T-helper 1 cell (primary cell): ENCODE measurements around the gene TIAM2.
"Not testable (repeated sequence)": the region's sequence is repeated elsewhere in the genome, so short reads cannot be mapped to it uniquely, and the experiment has no call there.

Experiments used
- DNase-seq, 5 donors: peaks; one replicate each; pipeline ENCODE4 v3.0.0-alpha.2; 2012 to 2020
- total RNA-seq, 4 donors: gene quantifications; one replicate each; lab custom pipeline; 2026; lab: John Stamatoyannopoulos, UW

TIAM2 gene
- total RNA-seq: 2.4 to 4.7 (median 3.4) reads per million in 4 donors

DNA sequence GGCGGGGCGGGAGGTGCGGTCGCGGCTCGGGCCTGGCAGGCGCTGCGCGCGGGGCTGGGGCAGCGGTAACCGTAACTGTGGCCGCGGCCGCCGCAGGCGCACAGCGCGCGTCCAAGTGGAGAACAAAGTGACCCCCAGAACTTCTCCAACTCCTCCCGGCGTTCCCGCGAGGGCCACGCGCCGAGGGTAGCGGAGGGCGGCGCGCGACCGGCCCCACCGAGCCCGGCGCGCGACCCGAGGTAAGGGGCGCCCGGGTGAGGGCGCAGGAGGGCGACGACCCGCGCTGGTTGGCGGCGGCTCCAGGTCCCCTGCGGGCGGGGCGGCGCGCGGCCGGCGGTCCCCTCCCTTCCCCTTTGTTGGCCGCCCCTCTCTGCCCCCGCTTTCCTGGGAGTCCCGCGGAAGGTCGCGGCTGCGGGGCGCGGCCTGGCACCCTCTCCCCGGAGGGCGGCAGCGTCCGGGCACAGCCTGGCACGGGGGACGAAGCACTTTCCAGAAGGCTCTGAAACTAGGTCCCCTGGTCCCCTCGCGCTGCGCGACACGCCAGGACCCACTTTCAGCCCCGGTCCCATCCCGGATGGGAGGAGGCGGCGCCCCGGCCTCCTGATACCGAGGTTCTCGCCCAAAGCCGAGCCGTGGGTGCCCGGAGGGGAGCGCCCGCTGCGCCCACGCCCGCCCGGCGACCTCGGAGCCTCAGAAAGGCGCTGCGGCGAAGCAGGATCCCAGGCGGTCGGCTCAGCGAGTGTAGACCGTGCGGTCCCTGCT lies at the start of gene TIAM2:
Gene TIAM2 (plus strand): TSS at position 62 of the 762 bp plus-strand sequence. CDS start 133,909 bp downstream, outside the sequence.
- DNase-seq: peak in 1 of 5 donors; percentile 17

DNA sequence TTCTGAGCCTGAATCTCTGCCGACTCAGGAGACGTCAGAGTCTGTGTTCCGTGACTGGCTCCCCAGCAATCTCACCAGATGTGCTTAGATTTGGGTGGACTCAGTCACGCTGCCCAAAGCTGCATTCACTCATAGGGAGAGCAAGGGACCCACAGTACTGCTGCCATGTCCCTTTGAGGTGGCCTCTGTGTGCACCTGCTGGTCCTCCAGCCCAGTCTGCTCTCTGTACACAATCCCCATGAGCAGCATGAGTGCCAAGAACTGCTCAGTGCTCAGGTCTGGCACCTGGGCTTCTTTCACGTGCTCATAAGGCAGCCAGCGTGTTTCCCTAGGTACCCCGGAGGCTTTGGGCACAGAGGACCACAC lies 44.2 kb upstream of the TIAM2 start:
- no peak for DNase-seq

DNA sequence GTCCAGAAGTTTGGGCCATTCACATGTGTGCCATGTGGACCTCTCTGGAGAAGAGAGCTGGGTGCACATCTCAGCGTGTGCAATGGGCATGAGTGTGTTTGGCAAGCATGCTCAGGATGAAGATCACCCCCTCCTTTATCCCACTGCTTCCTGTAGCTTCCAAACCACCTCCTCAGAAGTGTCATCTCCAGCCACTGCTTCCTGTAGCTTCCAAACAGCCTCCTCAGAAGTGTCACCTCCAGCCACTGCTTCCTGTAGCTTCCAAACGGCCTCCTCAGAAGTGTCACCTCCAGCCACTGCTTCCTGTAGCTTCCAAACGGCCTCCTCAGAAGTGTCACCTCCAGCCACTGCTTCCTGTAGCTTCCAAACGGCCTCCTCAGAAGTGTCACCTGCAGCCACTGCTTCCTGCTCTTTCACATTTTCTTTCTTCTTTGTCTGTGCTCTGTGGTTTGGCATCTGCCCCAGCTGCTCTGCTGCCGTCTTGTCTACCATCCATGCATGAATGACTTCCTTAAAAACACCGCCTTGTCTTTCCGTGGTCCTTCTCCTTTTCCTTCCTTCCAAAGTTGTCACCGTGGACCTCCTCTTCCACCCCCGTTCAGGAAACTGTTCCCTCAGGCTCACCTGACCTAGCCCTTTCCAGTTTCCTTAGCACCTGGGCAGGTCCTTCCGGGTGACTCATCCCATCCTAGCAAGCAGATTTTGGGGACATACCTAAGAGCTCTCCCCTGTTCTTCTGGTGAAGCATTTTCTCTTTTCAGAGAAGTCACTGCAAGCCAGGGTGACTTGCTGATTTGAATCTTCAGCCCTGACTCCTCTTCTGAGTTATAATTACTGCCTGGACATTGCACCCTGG lies 43.5 kb upstream of the TIAM2 start:
- peak in 2 of 5 donors; percentile 3 to 44 for DNase-seq

DNA sequence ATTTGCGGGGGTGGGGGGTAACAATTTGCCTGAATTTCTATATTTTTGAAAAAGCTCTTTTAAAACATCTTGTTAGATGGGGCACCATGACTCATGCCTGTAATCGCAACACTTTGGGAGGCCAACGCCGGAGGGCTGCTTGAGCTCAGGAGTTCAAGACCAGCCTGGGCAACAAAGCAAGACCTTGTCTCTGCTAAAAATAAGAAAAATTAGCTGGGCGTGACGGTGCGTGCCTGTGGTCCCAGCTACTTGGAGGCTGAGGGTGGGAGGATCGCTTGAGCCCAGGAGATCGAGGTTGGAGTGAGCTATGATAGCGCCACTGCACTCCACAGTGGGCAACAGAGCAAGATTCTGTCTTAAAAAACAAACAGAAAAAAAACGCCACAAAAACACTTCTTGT lies 41.5 kb upstream of the TIAM2 start:
- DNase-seq: no peak

DNA sequence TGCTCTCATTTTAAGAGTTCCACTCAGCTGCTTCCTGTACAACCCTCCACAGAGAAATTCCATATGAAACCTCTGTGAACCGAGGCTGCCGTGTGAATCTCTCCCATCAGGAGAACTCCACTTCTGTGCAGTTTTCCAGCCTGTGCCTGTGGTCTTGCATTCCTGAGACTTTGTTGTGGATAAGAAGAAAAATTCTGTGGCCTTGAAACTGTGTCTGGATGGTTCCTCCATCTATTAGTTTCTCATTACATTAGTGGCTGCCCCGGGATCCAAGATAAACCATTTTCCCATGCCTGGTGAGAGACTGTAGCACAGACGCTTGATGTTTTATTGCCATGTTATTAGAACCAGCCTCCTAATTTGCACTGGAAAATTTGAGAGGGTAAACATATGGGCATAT lies 40.8 kb upstream of the TIAM2 start:
- no peak for DNase-seq

DNA sequence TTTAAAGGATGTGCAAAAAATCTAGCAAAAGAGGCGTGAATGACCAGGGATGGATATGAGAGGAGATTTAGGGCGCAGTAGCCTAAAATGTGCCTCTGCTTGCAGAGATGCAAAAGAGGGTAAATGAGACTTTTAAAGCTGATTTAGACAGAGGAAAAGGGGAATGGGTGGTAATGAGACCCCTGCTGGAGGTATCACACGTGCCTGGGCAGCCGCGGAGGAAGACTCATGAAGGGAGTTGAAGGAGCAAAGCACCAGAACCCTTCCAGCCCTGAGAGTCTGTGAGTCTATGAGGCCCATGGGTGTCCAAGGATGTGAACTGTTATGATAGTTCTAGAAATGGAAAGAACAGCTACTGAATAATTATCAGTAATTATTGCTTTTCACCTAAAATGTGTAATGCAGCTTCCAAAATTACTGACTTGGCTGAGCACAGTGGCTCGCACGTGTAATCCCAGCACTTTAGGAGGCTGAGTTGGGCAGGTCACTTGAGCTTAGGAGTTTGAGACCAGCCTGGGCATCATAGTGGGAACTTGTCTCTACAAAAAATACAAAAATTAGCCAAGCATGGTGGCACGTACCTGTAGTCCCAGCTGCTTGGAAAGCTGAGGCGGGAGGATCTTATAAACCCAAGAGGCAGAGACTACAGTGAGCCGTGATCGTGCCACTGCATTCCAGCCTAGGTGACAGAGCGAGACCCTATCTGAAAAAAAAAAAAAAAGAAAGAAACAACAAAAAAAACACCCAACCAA lies 38.2 kb upstream of the TIAM2 start:
- no peak for DNase-seq

DNA sequence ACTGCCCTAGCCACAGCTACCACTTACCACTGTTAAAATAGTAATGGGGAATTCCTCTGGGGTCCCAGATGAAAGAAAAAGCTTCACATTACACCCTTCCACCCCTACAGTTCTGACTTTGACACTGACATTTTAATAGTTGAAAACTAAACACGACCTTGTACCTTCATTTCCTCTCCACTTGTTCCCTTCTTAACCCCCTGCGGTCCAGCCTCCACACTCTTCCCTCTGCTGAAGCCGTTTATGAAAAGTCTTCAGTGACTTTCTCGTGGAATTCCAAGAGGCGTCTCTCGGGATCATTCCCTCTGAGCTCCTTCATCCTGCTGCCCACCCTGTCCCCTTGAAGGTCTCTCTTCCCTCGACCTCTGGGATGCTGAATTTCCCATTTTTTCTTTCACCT lies 36.6 kb upstream of the TIAM2 start:
- DNase-seq: no peak

DNA sequence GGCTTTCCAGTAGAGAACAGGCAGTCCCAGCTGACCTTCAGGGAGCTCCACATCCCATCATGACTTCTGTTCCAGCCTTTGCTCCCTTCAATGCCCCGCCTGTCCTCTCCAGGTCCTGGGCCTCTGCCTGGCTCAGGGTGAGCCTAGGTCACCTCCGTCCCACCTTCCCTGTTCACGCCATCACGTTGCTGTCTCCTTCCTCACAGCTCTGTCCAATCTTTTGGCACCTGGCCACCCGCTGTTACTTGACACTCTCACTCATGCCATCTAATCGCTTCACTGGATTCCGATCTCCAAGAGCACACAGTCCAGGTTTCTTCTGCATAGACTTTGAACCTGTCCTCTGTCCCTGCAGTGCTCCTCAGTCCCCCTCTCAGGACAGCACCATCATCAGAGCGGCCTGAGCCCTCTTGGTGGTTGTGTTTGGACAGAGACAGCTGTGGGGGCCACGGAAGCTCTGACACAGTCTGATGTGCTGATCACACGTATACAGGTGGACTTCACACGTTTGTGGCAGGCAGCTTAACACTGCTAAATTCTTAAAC lies 34.7 kb upstream of the TIAM2 start:
- DNase-seq: no peak

DNA sequence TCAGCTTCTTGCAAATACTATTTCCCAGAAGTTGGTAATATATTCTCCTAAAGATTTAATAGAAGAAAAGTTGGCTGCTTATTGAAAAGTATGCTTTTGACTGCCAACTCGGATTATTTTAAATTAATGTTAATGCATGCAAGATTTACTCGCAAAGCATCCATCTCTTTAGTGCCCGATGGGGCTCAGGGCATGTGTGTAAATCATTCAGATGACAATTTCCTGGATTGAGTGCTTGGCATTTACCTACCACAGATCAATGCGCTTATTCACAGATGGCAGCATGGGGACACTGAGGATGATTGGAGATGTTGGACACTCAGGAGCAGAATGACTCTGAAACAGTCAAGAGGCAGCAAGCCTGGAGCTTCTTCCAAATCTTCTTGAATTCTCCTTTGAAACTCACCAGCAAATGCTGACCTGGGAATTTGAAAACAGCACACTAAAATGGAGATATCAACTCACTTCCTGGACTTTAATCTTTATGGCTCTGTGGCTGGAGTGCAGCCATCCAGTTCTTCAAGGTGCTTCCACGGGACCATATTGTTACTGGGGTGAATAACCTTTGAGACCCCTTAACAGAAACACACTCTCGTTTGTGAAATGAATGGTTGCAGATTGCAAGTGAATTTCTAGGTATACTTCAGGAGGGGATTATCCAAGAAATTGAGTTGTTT lies 34.1 kb upstream of the TIAM2 start:
- DNase-seq: no peak

DNA sequence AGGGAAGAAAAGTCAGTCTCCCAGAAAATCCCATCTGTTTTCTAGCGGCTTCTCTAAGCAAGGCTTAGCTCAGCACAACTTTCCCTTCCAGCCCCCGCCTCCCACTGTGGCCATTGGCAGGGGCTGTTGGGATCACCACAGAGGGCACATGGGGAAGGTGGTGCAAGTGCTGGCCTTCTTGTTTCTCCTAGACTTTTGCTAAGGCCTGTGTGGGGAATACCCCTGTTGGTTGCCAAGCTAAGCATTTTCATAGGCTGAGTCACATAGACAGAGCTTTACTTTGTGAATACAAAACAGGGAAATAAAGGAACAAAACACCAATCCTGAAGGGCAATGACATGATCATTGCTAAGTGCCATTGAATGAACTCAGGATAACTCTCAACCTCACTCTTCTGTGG lies 32.4 kb upstream of the TIAM2 start:
- no peak for DNase-seq

DNA sequence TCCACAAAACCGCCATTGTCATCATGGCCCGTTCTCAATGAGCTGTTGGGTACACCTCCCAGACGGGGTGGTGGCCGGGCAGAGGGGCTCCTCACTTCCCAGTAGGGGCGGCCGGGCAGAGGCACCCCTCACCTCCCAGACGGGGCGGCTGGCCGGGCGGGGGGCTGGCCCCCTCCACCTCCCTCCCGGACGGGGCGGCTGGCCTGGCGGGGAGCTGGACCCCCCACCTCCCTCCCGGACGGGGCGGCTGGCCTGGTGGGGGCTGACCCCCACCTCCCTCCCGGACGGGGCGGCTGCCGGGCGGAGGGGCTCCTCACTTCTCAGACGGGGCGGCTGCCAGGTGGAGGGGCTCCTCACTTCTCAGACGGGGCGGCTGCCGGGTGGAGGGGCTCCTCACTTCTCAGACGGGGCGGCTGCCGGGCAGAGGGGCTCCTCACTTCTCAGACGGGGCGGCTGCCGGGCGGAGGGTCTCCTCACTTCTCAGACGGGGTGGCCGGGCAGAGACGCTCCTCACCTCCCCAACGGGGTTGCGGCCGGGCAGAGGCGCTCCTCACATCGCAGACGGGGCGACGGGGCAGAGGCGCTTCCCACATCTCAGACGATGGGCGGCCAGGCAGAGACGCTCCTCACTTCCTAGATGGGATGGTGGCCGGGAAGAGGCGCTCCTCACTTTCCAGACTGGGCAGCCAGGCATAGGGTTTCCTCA lies 28.9 kb upstream of the TIAM2 start:
- DNase-seq: not testable (repeated sequence)

DNA sequence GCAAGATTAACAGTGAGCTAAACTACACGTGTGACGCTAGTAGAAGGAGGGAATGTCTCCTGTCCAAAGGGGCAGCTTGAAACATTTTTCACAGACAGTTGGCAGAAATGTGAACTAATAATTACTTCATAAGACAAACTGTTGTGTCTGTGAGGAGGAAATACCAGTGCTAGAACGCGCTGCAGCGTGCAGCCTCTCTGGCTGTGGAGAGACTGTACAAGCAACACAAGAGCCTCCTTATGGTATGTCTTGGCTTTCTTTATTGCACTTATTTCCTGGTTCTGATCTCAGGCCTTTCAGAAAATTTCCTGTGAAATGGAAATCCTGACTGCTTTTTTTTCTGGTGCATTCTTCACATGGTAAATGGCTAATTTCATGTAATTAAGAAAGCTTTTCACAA lies 25.3 kb upstream of the TIAM2 start:
- DNase-seq: no peak

DNA sequence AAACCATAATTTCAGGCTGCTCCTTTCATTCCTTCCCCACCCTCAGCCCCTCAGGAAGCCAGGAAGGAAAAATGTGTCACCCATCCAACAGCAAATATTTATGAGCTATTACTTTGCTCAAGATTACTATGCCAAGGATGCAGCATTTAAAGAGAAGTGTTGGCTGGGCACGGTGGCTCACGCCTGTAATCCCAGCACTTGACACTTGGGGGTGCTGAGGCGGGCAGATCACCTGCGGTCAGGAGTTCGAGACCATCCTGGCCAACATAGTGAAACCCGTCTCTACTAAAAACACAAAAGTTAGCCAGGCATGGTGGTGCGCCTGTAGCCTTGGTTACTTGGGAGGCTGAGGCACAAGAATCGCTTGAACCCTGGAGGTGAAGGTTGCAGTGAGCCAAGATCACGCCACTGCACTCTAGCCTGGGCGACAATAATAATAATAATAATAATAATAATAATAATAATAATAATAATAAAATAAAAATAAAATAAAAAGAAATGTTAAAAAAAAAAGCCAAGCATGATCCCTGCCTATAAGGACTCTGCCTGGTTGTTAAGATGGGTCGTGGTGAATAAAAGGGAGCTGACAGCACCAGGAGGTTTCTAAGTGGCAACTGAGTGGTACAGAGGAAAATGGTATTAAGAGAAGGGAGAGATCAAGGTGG lies 20.5 kb upstream of the TIAM2 start:
- no peak for DNase-seq

DNA sequence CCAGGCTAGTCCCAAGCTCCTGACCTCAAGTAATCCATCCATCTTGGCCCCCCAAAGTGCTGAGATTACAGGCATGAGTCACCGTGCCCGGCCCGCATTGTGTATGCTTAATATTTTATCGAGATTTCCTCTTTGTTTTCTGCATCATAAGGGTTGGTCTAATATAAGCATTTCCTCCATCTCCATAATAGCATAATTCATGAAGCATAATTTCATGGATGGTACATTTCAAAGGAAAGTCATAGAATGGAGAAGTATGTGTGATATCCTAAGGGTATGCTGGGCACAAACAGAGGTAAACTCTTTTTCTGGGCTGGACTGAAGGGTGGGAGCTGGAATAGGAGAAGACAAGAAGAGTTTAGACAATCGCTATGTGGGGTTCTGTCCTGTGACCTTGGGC lies 17.5 kb upstream of the TIAM2 start:
- DNase-seq: no peak

DNA sequence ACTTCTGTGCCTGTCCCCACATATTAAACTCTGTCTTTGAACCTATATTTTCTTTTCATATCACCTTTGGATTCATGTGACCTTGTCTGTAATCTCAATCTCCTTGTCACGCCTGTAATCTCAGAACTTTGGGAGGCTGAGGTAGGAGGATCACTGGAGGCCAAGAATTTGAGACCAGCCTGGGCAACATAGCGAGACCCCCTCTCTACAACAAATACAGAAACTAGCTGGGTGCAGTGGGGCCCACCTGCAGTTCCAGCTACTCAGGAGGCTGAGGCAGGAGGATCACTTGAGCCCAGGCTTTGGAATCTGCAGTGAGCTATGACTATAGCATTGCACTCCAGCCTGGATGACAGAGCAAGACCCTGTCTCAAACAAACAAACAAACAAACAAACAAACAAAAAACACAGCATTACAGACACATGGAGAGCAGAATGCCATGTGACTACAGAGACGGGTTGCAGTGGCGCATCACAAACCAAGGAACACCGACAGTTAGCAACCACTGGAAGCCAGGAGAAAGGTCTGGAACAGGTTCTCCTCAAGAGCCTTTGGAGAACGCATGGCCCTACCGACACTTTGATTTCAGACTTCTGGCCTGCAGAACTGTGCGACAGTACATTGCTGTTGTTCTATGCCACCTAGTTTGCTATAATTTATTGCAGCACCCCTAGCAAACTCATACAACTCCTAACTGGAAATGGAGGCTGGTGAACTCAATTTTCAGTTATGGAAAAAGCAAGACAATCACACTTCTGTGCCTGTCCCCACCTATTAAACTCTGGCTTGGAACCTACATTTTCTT lies 14.6 kb upstream of the TIAM2 start:
- DNase-seq: no peak

DNA sequence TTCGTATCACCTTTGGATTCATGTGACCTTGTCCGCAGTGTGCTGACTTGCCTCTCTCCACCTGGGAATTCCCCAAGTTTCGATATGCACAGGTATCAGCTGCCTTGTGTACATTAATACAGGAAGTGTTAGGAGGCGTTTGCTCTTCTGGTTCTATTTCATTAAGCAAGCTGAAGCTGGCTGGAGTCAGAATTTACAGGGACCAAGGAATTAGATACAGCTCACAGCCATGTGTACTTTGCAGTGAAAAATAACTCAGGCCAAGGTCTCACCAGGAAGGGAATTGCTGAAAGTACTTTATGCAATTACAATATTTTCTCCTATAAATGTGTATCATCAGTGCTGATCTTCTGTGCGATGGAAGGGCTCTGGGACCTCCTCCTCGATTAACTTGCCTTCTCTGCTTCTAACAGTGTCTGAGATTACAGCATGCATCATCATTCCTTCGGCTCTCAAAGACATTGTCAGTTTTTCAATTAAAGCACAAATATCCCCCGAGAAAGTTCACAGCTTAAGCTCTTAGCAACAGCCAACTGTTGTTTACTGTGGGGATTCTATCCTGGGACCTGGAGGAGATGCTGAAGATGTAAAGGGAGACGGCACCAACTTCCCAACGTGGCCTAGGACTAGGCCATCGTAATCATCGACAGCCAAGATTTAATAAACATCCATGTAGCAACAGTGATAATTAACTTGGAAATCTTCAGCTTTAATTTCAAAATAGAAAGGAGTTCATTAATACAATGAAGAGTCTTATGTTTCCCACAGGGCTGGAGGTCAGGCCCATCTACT lies 13.8 kb upstream of the TIAM2 start:
- peak in 1 of 5 donors; percentile 7 for DNase-seq

DNA sequence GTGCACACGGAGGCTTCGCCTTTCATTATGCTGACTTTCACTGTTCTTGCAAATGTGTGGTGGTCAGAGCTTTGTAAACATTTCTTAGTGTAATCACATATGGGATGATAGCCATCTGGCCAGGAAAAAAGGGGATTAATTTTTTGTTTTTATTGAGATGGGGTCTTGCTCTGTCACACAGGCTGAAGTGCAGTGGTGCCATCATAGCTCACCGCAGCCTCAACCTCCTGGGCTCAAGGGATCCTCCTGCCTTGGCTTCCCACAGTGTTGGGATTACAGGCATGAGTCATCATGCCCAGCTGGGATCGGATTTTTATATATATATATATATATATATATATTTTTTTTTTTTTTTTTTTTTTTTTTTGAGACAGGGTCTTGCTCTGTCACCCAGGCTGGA lies 11.0 kb upstream of the TIAM2 start:
- DNase-seq: no peak

DNA sequence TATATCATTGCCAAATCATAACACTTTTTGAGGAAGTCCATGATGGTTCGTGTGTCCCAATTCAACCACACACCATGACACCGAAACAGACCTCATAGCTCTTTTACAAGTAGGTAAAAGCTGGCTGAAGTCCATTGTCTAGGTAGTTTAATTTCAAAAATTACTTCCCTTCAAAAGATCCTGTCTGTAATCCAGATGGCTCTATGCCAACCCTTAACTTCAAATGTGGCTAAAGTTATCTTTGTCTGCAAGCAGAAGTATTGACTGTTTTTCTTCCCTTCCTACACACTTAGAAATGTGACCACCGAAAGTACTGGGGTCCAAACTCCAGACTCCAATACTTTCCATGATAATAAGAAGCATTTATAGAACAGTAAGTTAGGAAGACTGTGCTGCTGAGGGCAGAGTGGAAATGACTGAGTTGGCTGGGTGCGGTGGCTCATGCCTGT lies 8.3 kb upstream of the TIAM2 start:
- DNase-seq: no peak

DNA sequence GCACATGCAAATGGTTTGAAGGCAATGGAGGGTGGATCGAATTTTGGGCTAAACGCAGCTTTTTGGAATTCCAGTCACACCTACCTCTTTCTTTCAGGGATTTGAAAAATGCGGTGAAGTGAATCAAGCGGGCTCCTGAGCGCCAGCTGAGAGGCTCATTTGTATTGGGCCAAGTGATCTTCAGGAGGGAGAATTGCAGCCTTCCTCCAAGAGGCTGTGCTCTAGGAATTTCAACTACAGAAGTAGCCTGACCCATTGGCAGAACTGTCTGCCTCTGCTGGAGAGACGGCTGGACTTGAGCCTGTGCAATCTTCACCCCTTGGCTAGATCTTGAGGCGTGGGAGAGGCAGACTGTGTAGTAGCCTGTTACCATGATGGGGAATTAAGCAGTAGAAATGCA lies 5.7 kb upstream of the TIAM2 start:
- no peak for DNase-seq
